ENCODE results near the gene PARVB.

PARVB gene

DNA sequence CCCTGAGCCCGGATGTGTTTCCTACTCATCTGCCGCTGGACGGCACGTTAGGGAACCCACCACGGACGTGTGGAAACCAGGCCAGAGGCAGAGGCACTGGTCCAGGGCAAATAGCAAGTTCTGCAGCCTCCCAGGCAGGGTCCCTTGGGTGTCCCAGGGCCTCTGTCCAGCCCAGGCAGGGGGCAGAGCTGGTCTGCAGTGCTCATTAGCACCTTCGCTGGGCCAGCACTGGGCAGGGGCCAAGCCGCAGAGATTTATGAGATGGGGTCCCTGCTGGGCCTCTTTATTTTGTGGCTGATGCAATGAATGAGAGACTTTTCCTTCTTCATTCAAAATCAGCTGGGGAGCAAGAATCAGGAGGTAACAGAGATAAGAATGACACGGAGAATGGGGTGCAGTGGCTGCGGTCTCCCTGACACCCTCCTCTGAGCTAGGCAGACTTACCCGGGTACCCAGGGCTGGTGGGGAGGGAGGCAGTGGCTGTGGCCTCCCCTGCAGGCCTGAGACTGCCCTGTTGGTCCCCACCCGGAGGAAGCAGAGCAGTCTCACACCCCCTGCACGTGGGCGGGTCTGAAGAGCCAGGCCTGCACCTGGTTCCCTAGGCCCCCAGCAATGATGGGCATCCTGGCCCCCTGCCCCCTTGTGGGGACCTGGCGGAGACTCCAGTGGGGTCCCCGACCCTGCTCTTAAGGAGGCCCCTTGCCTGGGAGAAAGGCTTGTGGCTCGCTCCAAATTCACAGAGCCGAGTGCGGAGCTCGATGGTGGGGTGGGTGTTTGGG is 142.6 kb downstream of the PARVB start:
- no peak for DNase-seq (ENCODE audit: low read depth, low spot score)
- no peak for TF ChIP-seq CTCF (IDR thresholded peaks at IDR 0.05; ENCODE audit: low read depth, low read length)
- H3K4me3 ChIP-seq (ENCODE audit: low read depth, low read length) = no peak overlapping the region
- in situ Hi-C loops (cut with HindIII; ENCODE audit: low sequenced_read_pairs) = no loop called here

DNA sequence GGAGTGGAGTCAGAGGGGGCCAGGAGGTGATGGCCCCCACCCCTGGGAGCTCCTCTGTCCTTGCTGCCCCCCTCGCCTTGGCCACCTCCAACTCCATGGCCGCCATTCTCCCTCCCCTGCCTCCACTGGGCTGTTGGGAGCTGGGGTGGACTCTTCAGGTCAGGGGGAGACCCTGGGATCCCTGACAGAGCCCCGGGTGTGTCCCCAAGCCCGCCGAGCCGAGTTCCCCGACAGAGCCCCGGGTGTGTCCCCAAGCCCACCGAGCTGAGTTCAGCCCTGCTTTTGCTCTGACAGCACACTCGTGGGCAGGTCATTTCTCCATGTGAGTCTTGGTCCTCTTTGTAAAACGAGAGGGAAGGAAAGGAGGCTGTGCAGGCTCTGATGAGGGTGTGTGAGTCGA is 143.4 kb downstream of the PARVB start:
- DNase-seq (ENCODE audit: low read depth, low spot score) = no peak
- TF ChIP-seq CTCF (IDR thresholded peaks at IDR 0.05; ENCODE audit: low read depth, low read length) = no peak
- H3K4me3 ChIP-seq (ENCODE audit: low read depth, low read length) = no peak overlapping the region
- in situ Hi-C loops (cut with HindIII; ENCODE audit: low sequenced_read_pairs) = no loop called here

GRCh38 chr22:44168206-44168605 is 144.1 kb downstream of the PARVB start:
- no peak for TF ChIP-seq CTCF (IDR thresholded peaks at IDR 0.05; ENCODE audit: low read depth, low read length)
- in situ Hi-C loops (cut with HindIII; ENCODE audit: low sequenced_read_pairs) = no loop called here
- H3K4me3 ChIP-seq (ENCODE audit: low read depth, low read length) = no peak overlapping the region
- no peak for DNase-seq (ENCODE audit: low read depth, low spot score)

DNA sequence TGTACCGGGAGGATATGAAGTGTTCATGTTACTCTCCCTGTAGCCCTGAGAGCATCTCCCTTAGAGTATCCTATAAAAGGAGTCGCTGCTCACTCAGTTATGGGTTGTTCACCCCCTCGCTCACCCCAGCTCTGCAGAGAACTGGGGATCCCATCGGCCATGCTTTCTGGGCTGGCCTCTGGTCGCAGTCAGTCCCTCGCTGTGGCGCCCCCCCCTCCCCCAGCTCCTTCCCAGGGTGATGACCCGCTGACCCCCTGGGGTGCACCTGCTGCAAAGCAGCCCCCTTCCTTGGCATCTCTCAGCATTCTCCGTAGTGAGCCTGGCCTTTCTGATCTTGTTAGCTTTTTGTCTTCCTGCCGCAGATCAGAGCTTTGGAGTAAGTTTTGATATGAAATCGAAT is 146.4 kb downstream of the PARVB start:
- DNase-seq (ENCODE audit: low read depth, low spot score) = no peak
- in situ Hi-C loops (cut with HindIII; ENCODE audit: low sequenced_read_pairs) = no loop called here
- H3K4me3 ChIP-seq (ENCODE audit: low read depth, low read length) = no peak overlapping the region
- no peak for TF ChIP-seq CTCF (IDR thresholded peaks at IDR 0.05; ENCODE audit: low read depth, low read length)

- DNase-seq (ENCODE audit: low read depth, low spot score) = no peak
- in situ Hi-C loops (cut with HindIII; ENCODE audit: low sequenced_read_pairs) = no loop called here
- no peak for TF ChIP-seq CTCF (IDR thresholded peaks at IDR 0.05; ENCODE audit: low read depth, low read length)
- H3K4me3 ChIP-seq (ENCODE audit: low read depth, low read length) = no peak overlapping the region
Measured at GRCh38 chr22:44171561-44171960, 147.5 kb downstream of the PARVB start.

DNA sequence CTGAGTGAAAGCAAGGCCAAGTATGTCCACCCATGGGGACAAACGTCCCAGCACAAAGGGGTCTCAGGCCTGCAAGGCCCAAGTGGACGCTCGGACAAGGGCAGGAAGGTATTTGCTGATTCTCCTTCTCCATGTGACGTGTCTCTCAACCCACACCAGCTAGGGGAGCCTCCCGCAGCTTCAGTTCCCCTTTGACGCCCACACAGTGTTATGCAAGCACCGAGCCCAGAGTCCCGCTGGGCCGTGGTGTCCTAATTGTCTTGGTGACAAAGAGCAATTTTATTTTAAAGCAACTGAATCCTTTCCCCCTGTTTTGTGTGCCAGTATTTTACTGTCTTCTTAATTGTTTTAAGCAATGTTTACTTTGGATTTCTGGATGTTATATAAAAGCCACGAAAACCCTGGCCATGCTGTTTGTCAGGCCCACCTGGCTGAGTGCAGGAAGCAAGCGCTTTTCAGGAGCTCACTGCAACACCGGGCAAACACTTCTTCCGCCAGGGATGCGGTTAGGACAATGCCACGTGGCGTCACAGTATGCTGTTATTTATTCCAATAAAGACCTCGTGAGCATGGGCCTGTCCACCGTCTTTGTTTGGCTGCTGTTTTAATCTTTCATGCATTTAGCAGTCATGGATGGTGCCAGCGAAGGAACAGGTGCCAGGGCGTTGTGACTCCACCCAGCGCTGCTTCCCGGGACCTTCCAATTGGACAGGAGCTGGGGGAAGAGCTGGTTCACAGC is 148.4 kb downstream of the PARVB start:
- in situ Hi-C loops (cut with HindIII; ENCODE audit: low sequenced_read_pairs) = no loop called here

More for the DNA sequence above, 148.4 kb downstream of the PARVB start:
- no peak overlapping the region for H3K4me3 ChIP-seq (ENCODE audit: low read depth, low read length)
- no peak for DNase-seq (ENCODE audit: low read depth, low spot score)
- TF ChIP-seq CTCF (IDR thresholded peaks at IDR 0.05; ENCODE audit: low read depth, low read length) = no peak

Data from astrocyte of the spinal cord (primary cell).